PFSK-1 (cell line): ENCODE measurements around the gene NHSL2.

Experiments
- POLR2AphosphoS5 ChIP-seq: IDR thresholded peaks from 2 replicates; pipeline ENCODE4 v1.6.1; 2012; ENCODE audit warnings: low read depth, mild to moderate bottlenecking, control low read depth, low read length, moderate library complexity
- SIN3A ChIP-seq: IDR thresholded peaks from 2 replicates; pipeline ENCODE4 v1.6.1; 2012; ENCODE audit warnings: mild to moderate bottlenecking, low read length, moderate library complexity, borderline replicate concordance; ENCODE audit not compliant: insufficient read depth
- TAF1 ChIP-seq: IDR thresholded peaks from 2 replicates; pipeline ENCODE4 v1.6.1; 2012; ENCODE audit warnings: low read length, control low read depth, borderline replicate concordance; ENCODE audit not compliant: insufficient read depth

GRCh38 chrX:71935476-71935875 is 24.8 kb downstream of the NHSL2 start:
- TF ChIP-seq TAF1 = no peak
- TF ChIP-seq SIN3A = no peak
- no peak for TF ChIP-seq POLR2AphosphoS5
